Measurements from ENCODE around the gene C16orf92.

The C16orf92 gene

DNA sequence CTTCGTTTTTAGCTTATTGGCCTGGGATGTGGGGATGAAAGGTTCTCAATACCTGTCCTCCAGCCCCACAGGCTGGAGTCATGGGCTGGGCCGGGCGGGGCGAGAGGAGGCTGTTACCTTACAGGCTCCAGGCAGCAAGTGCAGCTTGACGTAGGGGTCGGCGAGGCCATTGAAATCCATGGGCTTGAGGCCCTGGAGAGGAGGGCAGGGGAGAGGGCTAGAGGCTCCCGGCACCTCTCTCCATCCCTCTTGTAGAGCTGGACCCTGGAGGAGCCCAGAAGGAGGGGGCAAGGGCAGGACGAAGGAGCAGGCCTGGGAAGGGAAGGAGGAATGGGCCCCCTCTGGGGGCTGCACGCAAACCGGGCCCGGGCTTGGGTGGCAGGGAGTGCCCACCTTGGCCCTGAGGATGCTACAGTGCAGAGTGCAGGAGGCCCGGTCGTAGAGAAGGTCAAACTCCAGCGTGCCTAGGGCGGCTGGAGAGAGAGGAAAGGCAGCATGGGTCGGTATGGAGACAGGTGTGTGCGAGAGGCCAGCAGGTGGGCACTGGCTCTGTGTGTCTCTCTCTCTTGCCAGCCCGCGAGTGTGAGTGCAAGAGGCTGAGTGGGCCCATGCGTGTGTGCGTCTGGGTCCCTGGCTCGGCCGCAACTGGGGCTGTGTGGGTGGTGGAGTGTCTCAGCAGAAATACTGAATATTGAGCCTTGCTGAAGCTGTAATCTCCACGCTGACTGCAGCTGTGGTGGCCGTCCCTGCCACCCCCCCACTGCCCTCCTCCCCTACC is 13.7 kb upstream of the C16orf92 start:
- TF ChIP-seq ZNF70 (CRISPR knock-in tag; IDR thresholded peaks at IDR 0.05): no peak
- no peak for TF ChIP-seq SNAI2 (CRISPR knock-in tag; IDR thresholded peaks at IDR 0.05)
- TF ChIP-seq TCF4 (CRISPR knock-in tag; IDR thresholded peaks at IDR 0.05; ENCODE audit: borderline replicate concordance): no peak
- TF ChIP-seq, protein P1, sequence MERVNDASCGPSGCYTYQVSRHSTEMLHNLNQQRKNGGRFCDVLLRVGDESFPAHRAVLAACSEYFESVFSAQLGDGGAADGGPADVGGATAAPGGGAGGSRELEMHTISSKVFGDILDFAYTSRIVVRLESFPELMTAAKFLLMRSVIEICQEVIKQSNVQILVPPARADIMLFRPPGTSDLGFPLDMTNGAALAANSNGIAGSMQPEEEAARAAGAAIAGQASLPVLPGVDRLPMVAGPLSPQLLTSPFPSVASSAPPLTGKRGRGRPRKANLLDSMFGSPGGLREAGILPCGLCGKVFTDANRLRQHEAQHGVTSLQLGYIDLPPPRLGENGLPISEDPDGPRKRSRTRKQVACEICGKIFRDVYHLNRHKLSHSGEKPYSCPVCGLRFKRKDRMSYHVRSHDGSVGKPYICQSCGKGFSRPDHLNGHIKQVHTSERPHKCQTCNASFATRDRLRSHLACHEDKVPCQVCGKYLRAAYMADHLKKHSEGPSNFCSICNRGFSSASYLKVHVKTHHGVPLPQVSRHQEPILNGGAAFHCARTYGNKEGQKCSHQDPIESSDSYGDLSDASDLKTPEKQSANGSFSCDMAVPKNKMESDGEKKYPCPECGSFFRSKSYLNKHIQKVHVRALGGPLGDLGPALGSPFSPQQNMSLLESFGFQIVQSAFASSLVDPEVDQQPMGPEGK (CRISPR knock-in tag; IDR thresholded peaks at IDR 0.05; ENCODE audit: borderline replicate concordance): no peak
- TF ChIP-seq, protein P2, sequence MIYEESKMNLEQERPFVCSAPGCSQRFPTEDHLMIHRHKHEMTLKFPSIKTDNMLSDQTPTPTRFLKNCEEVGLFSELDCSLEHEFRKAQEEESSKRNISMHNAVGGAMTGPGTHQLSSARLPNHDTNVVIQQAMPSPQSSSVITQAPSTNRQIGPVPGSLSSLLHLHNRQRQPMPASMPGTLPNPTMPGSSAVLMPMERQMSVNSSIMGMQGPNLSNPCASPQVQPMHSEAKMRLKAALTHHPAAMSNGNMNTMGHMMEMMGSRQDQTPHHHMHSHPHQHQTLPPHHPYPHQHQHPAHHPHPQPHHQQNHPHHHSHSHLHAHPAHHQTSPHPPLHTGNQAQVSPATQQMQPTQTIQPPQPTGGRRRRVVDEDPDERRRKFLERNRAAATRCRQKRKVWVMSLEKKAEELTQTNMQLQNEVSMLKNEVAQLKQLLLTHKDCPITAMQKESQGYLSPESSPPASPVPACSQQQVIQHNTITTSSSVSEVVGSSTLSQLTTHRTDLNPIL (CRISPR knock-in tag; IDR thresholded peaks at IDR 0.05; ENCODE audit: low read depth): no peak
- TF ChIP-seq ZNF8 (CRISPR knock-in tag; IDR thresholded peaks at IDR 0.05): no peak
- TF ChIP-seq TOX (CRISPR knock-in tag; IDR thresholded peaks at IDR 0.05; ENCODE audit: borderline replicate concordance): no peak
- TF ChIP-seq ISL1 (CRISPR knock-in tag; IDR thresholded peaks at IDR 0.05): no peak
- no peak for TF ChIP-seq GLIS3 (CRISPR knock-in tag; IDR thresholded peaks at IDR 0.05)
- TF ChIP-seq ARNTL (CRISPR knock-in tag; IDR thresholded peaks at IDR 0.05; ENCODE audit: borderline replicate concordance, low read depth): no peak
- TF ChIP-seq, protein P3, sequence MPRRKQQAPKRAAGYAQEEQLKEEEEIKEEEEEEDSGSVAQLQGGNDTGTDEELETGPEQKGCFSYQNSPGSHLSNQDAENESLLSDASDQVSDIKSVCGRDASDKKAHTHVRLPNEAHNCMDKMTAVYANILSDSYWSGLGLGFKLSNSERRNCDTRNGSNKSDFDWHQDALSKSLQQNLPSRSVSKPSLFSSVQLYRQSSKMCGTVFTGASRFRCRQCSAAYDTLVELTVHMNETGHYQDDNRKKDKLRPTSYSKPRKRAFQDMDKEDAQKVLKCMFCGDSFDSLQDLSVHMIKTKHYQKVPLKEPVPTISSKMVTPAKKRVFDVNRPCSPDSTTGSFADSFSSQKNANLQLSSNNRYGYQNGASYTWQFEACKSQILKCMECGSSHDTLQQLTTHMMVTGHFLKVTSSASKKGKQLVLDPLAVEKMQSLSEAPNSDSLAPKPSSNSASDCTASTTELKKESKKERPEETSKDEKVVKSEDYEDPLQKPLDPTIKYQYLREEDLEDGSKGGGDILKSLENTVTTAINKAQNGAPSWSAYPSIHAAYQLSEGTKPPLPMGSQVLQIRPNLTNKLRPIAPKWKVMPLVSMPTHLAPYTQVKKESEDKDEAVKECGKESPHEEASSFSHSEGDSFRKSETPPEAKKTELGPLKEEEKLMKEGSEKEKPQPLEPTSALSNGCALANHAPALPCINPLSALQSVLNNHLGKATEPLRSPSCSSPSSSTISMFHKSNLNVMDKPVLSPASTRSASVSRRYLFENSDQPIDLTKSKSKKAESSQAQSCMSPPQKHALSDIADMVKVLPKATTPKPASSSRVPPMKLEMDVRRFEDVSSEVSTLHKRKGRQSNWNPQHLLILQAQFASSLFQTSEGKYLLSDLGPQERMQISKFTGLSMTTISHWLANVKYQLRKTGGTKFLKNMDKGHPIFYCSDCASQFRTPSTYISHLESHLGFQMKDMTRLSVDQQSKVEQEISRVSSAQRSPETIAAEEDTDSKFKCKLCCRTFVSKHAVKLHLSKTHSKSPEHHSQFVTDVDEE (CRISPR knock-in tag; IDR thresholded peaks at IDR 0.05): no peak
- no peak for TF ChIP-seq RARB (CRISPR knock-in tag; IDR thresholded peaks at IDR 0.05)
- TF ChIP-seq BACH2 (CRISPR knock-in tag; IDR thresholded peaks at IDR 0.05; ENCODE audit: borderline replicate concordance): no peak
- TF ChIP-seq ZC3H10 (CRISPR knock-in tag; IDR thresholded peaks at IDR 0.05): no peak
- no peak for TF ChIP-seq ESRRG (CRISPR knock-in tag; IDR thresholded peaks at IDR 0.05)
- no peak for TF ChIP-seq ZNF565 (CRISPR knock-in tag; conservative IDR thresholded peaks at IDR 0.05; ENCODE audit: low read depth)
- ATAC-seq: no peak

DNA sequence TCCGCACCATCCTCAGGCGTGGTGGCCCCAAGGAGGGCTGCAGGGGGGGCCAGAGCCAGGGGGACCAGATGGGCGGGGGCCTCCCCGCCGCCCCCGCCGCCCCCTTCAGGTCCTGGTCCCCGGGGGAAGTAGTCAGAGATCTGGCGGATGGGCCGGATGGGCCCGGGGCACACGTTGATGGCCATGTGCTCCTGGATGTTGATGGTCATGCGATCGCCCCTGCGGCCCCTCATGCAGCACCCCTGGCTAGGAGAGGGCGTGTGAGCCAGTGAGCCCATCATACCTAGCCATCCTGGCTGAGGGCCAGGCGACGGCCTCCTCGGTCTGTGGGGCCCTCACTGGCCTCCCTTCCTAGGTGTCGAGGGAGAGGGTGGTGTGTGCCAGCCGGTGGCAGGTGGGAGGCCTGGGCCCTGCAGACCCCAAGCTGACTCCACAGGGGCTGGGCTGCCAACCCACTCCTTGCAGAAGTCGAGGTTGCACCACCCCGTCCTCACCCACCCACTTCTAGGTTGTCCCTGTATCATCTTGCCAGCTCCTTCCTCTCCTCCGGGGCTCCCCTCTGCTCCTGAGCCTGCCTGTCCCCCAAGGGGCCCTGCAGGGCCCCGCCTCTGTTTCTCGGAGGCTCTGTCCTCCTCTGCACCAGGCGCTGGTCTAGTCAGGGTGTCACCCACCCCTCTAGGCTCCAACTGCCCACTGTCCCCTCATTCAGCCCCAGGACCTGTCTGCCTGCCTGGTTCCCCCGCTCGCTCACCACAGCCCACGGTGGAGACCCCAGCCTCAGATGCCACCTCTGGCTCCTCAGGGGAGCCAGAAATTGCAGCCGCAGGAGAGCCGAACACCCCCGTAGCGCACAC is 12.8 kb upstream of the C16orf92 start:
- no peak; the same call in 2 of the 3 replicates for ATAC-seq
- TF ChIP-seq BACH2 (CRISPR knock-in tag; IDR thresholded peaks at IDR 0.05; ENCODE audit: borderline replicate concordance): no peak
- no peak for TF ChIP-seq CSDC2 (CRISPR knock-in tag; IDR thresholded peaks at IDR 0.05)
- no peak for TF ChIP-seq ESRRG (CRISPR knock-in tag; IDR thresholded peaks at IDR 0.05)
- no peak for TF ChIP-seq GLIS3 (CRISPR knock-in tag; IDR thresholded peaks at IDR 0.05)
- no peak for TF ChIP-seq TCF4 (CRISPR knock-in tag; IDR thresholded peaks at IDR 0.05; ENCODE audit: borderline replicate concordance)
- no peak for TF ChIP-seq OSR1 (CRISPR knock-in tag; IDR thresholded peaks at IDR 0.05)
- TF ChIP-seq, protein P4, sequence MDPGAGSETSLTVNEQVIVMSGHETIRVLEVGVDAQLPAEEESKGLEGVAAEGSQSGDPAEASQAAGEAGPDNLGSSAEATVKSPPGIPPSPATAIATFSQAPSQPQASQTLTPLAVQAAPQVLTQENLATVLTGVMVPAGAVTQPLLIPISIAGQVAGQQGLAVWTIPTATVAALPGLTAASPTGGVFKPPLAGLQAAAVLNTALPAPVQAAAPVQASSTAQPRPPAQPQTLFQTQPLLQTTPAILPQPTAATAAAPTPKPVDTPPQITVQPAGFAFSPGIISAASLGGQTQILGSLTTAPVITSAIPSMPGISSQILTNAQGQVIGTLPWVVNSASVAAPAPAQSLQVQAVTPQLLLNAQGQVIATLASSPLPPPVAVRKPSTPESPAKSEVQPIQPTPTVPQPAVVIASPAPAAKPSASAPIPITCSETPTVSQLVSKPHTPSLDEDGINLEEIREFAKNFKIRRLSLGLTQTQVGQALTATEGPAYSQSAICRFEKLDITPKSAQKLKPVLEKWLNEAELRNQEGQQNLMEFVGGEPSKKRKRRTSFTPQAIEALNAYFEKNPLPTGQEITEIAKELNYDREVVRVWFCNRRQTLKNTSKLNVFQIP (CRISPR knock-in tag; IDR thresholded peaks at IDR 0.05; ENCODE audit: borderline replicate concordance, low read depth): no peak
- TF ChIP-seq PPARA (CRISPR knock-in tag; IDR thresholded peaks at IDR 0.05; ENCODE audit: borderline replicate concordance): no peak
- TF ChIP-seq ARNTL (CRISPR knock-in tag; IDR thresholded peaks at IDR 0.05; ENCODE audit: borderline replicate concordance, low read depth): no peak
